CD14-positive monocyte (primary cell): ENCODE data around the gene SHISAL1. TPM values are rescaled to one million over a fixed set of nuclear protein-coding genes. Genes with fewer than 3 reads are reported as not detected.

Source experiments
- DNase-seq, 3 donors: peaks; one replicate each; pipeline ENCODE4 v3.0.0-alpha.2; 2011 to 2022
- H2AFZ ChIP-seq: 2 replicates; pipeline ENCODE4 v1.6.0; 2012; ENCODE audit warnings: mild to moderate bottlenecking, low read depth, low read length, inconsistent platforms; ENCODE audit not compliant: insufficient read depth, poor library complexity, severe bottlenecking
- H3K27ac ChIP-seq, 2 donors: 1 replicate in 1 of 2; 2 replicates in 1 of 2; pipeline ENCODE4 v1.5.1; 2012 to 2013; ENCODE audit warnings: low read length in 2 of 2, control low read depth in 1 of 2, inconsistent platforms in 1 of 2, low read depth in 1 of 2, mild to moderate bottlenecking in 1 of 2
- H3K27me3 ChIP-seq, 2 donors: one replicate each; pipeline versions ENCODE4 v1.6.0 to v1.6.1; 2011 to 2013; ENCODE audit warnings: low read length in 2 of 2; ENCODE audit not compliant: control insufficient read depth in 2 of 2, insufficient read depth in 2 of 2
- H3K36me3 ChIP-seq, 2 donors: replicated peaks in 1 of 2; 1 replicate in 1 of 2; 2 replicates in 1 of 2; pipeline versions ENCODE4 v1.5.1 to v1.6.1; 2012 to 2013; ENCODE audit warnings: low read length in 2 of 2, control low read depth in 1 of 2, inconsistent platforms in 1 of 2, mild to moderate bottlenecking in 1 of 2; ENCODE audit not compliant: insufficient read depth in 2 of 2, control insufficient read depth in 1 of 2
- H3K4me1 ChIP-seq, 2 donors: 1 replicate in 1 of 2; 2 replicates in 1 of 2; pipeline versions ENCODE4 v1.5.1 to v1.6.1; 2012 to 2013; ENCODE audit warnings: low read length in 2 of 2, control low read depth in 1 of 2, inconsistent platforms in 1 of 2, mild to moderate bottlenecking in 1 of 2, moderate library complexity in 1 of 2; ENCODE audit not compliant: insufficient read depth in 2 of 2, control insufficient read depth in 1 of 2
- H3K4me2 ChIP-seq: replicated peaks from 2 replicates; pipeline ENCODE3; 2012; ENCODE audit warnings: low read length, moderate library complexity, mild to moderate bottlenecking; ENCODE audit not compliant: poor library complexity, severe bottlenecking; ENCODE audit errors: extremely low read depth
- H3K4me3 ChIP-seq, 3 experiments: fragments of 200-600 bp in 1 of 3; sonication (generic) in 1 of 3; replicated peaks in 1 of 3; 1 replicate in 2 of 3; 2 replicates in 1 of 3; pipeline ENCODE4 v1.5.1; 2011 to 2013; ENCODE audit warnings: low read length in 3 of 3, mild to moderate bottlenecking in 3 of 3, control low read depth in 2 of 3, low read depth in 2 of 3, inconsistent platforms in 1 of 3, moderate library complexity in 1 of 3
- H3K79me2 ChIP-seq: 2 replicates; pipeline ENCODE4 v1.6.0; 2012; ENCODE audit warnings: mild to moderate bottlenecking, control low read depth, inconsistent platforms, low read length, moderate library complexity; ENCODE audit not compliant: insufficient read depth
- H3K9ac ChIP-seq: 2 replicates; pipeline ENCODE4 v1.6.0; 2017; ENCODE audit warnings: low read length, mild to moderate bottlenecking; ENCODE audit not compliant: insufficient read depth, poor library complexity, severe bottlenecking
- H3K9me3 ChIP-seq, 2 donors: replicated peaks in 1 of 2; 1 replicate in 1 of 2; 2 replicates in 1 of 2; pipeline versions ENCODE4 v1.5.1 to v1.6.1; 2012 to 2013; ENCODE audit warnings: low read length in 2 of 2, control low read depth in 1 of 2; ENCODE audit not compliant: control insufficient read depth in 1 of 2, insufficient read depth in 1 of 2
- H4K20me1 ChIP-seq: 2 replicates; pipeline ENCODE4 v1.6.0; 2012; ENCODE audit warnings: mild to moderate bottlenecking, low read length, control low read depth, moderate library complexity; ENCODE audit not compliant: insufficient read depth
- H3K27ac Mint-ChIP-seq, 7 donors: one replicate each; pipeline ENCODE4 v1.8.0; 2020; ENCODE audit warnings: mild to moderate bottlenecking in 7 of 7, mixed read lengths in 7 of 7, moderate library complexity in 6 of 7, inconsistent platforms in 2 of 7
- H3K27me3 Mint-ChIP-seq, 3 donors: one replicate each; pipeline ENCODE4 v1.8.0; 2021 to 2022; ENCODE audit warnings: low read depth in 3 of 3, mild to moderate bottlenecking in 3 of 3, mixed read lengths in 3 of 3, moderate library complexity in 3 of 3, inconsistent platforms in 1 of 3
- H3K36me3 Mint-ChIP-seq, 2 donors: one replicate each; pipeline ENCODE4 v1.8.0; 2020; ENCODE audit warnings: mixed read lengths in 2 of 2, inconsistent platforms in 1 of 2, mild to moderate bottlenecking in 1 of 2
- H3K4me1 Mint-ChIP-seq: one replicate; pipeline ENCODE4 v1.8.0; 2020; ENCODE audit warnings: mild to moderate bottlenecking, mixed read lengths
- H3K4me3 Mint-ChIP-seq, 2 donors: one replicate each; pipeline ENCODE4 v1.8.0; 2020; ENCODE audit warnings: mild to moderate bottlenecking in 2 of 2, mixed read lengths in 2 of 2, moderate library complexity in 1 of 2
- H3K9me3 Mint-ChIP-seq, 7 donors: one replicate each; pipeline ENCODE4 v1.8.0; 2020 to 2022; ENCODE audit warnings: mixed read lengths in 7 of 7, mild to moderate bottlenecking in 6 of 7, moderate library complexity in 6 of 7, inconsistent platforms in 2 of 7
- WGBS: methylation state at CpG from one replicate; pipeline ENCODE4 v1.1.5; 2013; ENCODE audit warnings: missing lambda C conversion rate; ENCODE audit not compliant: insufficient coverage; 5-methylcytosine and 5-hydroxymethylcytosine counted together
- intact Hi-C, 2 donors: fragments of 100-400 bp; cut with micrococcal nuclease; formaldehyde crosslinking; loops; one replicate each; pipeline versions ENCODE4 v1.15.0 to v1.15.1; 2023
- polyA plus RNA-seq, 3 donors: library from polyadenylated mRNA; depleted of rRNA in 1 of 3; unstranded in 2 of 3; stranded (reverse) in 1 of 3; fragments of 300-500 nt in 2 of 3; fragments of >200 nt in 1 of 3; fragmentation: Illumina TruSeq in 2 of 3; gene quantifications; 1 replicate in 2 of 3; 2 replicates in 1 of 3; pipeline ENCODE4 v1.2.3, GENCODE V29; 2012 to 2021
- TF ChIP-seq, protein P1 (sequence below): fragments of 200-600 bp; IDR thresholded peaks from one replicate; pipeline ENCODE4 v1.8.0; 2022; ENCODE audit warnings: antibody characterized with exemption, mild to moderate bottlenecking

Gene SHISAL1
- polyA plus RNA-seq, 3 donors, result not detected

GRCh38 chr22:44353041-44353440, 40.3 kb upstream of the SHISAL1 start:
- Histone ChIP-seq H3K79me2 (no peaks in the 10 kb centered on the region), H3K27me3 (no peaks in the 10 kb centered on the region), H4K20me1 (no peaks in the 10 kb centered on the region), H2AFZ (no peak overlapping the region), H3K4me3 (no peak overlapping the region), H3K4me1 (no peaks in the 10 kb centered on the region), H3K9ac (no peak overlapping the region), H3K36me3 (no peaks in the 10 kb centered on the region), H3K4me2 (no peak overlapping the region), H3K27ac (no peak overlapping the region), H3K9me3 (no peaks in the 10 kb centered on the region)
- peaks cover 3% of the 10 kb centered on the region for H3K4me1 Mint-ChIP-seq
- intact Hi-C loops, result no loop called here
- 91% methylated on average over 13 of the region's 13 CpGs for WGBS
- TF ChIP-seq, protein P1, sequence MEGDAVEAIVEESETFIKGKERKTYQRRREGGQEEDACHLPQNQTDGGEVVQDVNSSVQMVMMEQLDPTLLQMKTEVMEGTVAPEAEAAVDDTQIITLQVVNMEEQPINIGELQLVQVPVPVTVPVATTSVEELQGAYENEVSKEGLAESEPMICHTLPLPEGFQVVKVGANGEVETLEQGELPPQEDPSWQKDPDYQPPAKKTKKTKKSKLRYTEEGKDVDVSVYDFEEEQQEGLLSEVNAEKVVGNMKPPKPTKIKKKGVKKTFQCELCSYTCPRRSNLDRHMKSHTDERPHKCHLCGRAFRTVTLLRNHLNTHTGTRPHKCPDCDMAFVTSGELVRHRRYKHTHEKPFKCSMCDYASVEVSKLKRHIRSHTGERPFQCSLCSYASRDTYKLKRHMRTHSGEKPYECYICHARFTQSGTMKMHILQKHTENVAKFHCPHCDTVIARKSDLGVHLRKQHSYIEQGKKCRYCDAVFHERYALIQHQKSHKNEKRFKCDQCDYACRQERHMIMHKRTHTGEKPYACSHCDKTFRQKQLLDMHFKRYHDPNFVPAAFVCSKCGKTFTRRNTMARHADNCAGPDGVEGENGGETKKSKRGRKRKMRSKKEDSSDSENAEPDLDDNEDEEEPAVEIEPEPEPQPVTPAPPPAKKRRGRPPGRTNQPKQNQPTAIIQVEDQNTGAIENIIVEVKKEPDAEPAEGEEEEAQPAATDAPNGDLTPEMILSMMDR, result no peak
- no peak overlapping the region for H3K27ac Mint-ChIP-seq
- H3K9me3 Mint-ChIP-seq, result no peaks in the 10 kb centered on the region
- H3K4me3 Mint-ChIP-seq, result no peak overlapping the region
- H3K36me3 Mint-ChIP-seq, result no peaks in the 10 kb centered on the region
- no peak for DNase-seq
- peaks cover 28 to 36% (median 36%) of the 10 kb centered on the region in 3 donors for H3K27me3 Mint-ChIP-seq

DNA sequence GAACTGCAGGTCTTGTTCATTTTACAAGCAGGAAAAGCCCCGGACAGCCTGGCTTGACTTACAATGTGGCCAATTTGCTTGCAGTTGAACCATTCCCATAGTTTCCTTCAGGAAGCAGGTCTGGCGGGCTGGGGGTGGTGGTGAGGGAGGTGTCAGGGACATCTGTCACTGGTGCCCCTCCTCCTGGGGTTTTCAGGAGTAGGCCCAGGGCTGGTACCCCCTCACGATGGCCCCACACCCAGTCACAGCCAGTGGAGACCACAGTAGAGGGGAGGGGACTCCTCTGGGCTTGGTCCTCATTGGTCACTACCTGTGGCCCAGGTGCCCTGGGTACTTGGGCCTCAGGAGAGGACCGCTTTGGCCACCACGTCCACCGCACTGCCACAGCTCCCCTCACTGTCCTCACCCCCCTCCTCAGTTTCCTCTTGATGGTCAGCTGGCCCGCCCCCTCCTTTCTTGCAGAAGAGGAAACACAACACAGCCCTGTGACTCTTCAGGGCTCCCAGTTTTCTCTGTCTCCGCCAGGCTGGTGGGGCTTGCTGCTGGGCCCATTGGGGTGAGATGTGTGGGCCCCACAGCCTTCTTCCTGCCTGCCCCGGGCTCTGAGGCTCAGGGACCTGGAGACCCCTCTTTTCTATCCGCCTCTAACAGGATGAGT, 39.8 kb upstream of the SHISAL1 start:
- Histone ChIP-seq H4K20me1 (no peaks in the 10 kb centered on the region), H3K79me2 (no peaks in the 10 kb centered on the region), H3K4me1 (no peaks in the 10 kb centered on the region), H3K36me3 (no peaks in the 10 kb centered on the region), H3K27ac (no peak overlapping the region), H3K4me3 (no peak overlapping the region), H3K9ac (no peak overlapping the region), H2AFZ (no peak overlapping the region), H3K4me2 (no peak overlapping the region), H3K9me3 (no peaks in the 10 kb centered on the region), H3K27me3 (no peaks in the 10 kb centered on the region)
- Mint-ChIP-seq H3K27me3 (peaks cover 25 to 36% (median 36%) of the 10 kb centered on the region in 3 donors), H3K36me3 (no peaks in the 10 kb centered on the region), H3K9me3 (no peaks in the 10 kb centered on the region), H3K27ac (peak overlapping the region in 1 of 7 donors; percentile 57), H3K4me3 (no peak overlapping the region), H3K4me1 (peaks cover 3% of the 10 kb centered on the region)
- 40% methylated on average over 3 of the region's 10 CpGs for WGBS
- no peak for DNase-seq
- TF ChIP-seq, protein P1, result no peak
- intact Hi-C loops, result no loop called here
